Hepatocyte (in vitro differentiated cells): Measurements from ENCODE around the gene STXBP5L. TPM values are rescaled to one million over a fixed set of nuclear protein-coding genes. Genes with fewer than 3 reads are reported as not detected.

Experiments
- DNase-seq: peaks from one replicate; pipeline ENCODE4 v3.0.0-alpha.2; 2016; ENCODE audit warnings: low spot score
- H2AFZ ChIP-seq: fragments of 200-600 bp; sonication (generic); 2 replicates; pipeline ENCODE4 v1.6.0; 2016; ENCODE audit warnings: antibody characterized with exemption, mild to moderate bottlenecking
- H3K27ac ChIP-seq: fragments of 200-600 bp; sonication (generic); 2 replicates; pipeline ENCODE4 v1.5.1; 2016; ENCODE audit warnings: mild to moderate bottlenecking
- H3K27me3 ChIP-seq: fragments of 200-600 bp; sonication (generic); 2 replicates; pipeline ENCODE4 v1.6.1; 2016
- H3K36me3 ChIP-seq: fragments of 200-600 bp; sonication (generic); replicated peaks from 2 replicates; pipeline ENCODE4 v1.5.1; 2016; ENCODE audit warnings: low read depth; ENCODE audit not compliant: insufficient read depth
- H3K4me1 ChIP-seq: fragments of 200-600 bp; sonication (generic); 2 replicates; pipeline ENCODE4 v1.5.1; 2016; ENCODE audit warnings: mild to moderate bottlenecking, moderate library complexity; ENCODE audit not compliant: insufficient read depth
- H3K4me2 ChIP-seq: fragments of 200-600 bp; sonication (generic); 2 replicates; pipeline ENCODE4 v1.6.0; 2016
- H3K4me3 ChIP-seq: fragments of 200-600 bp; sonication (generic); 2 replicates; pipeline ENCODE4 v1.5.1; 2016; ENCODE audit warnings: mild to moderate bottlenecking
- H3K79me2 ChIP-seq: fragments of 200-600 bp; sonication (generic); 2 replicates; pipeline ENCODE4 v1.6.0; 2017; ENCODE audit warnings: mild to moderate bottlenecking
- H3K9me2 ChIP-seq: fragments of 200-600 bp; sonication (generic); replicated peaks from 2 replicates; pipeline ENCODE4 v1.6.0; 2017; ENCODE audit warnings: mild to moderate bottlenecking; ENCODE audit not compliant: insufficient read depth
- H3K9me3 ChIP-seq: fragments of 200-600 bp; sonication (generic); 2 replicates; pipeline ENCODE4 v1.5.1; 2016; ENCODE audit warnings: low read depth, mild to moderate bottlenecking
- H4K20me1 ChIP-seq: fragments of 200-600 bp; sonication (generic); 2 replicates; pipeline ENCODE4 v1.6.0; 2016; ENCODE audit warnings: mild to moderate bottlenecking; ENCODE audit not compliant: insufficient read depth, poor library complexity, severe bottlenecking
- CTCF ChIP-seq: fragments of 200-600 bp; sonication (generic); IDR thresholded peaks from 2 replicates; pipeline ENCODE4 v1.5.1; 2016; ENCODE audit warnings: antibody characterized with exemption, mild to moderate bottlenecking; ENCODE audit not compliant: poor library complexity
- EZH2 ChIP-seq: fragments of 200-600 bp; sonication (generic); IDR thresholded peaks from 2 replicates; pipeline ENCODE4 v1.6.1; 2016; ENCODE audit warnings: antibody characterized with exemption, mild to moderate bottlenecking, borderline replicate concordance
- EZH2phosphoT487 ChIP-seq: fragments of 200-600 bp; sonication (generic); IDR thresholded peaks from one replicate; pipeline ENCODE4 v1.6.1; 2018; ENCODE audit warnings: antibody characterized with exemption, mild to moderate bottlenecking, low read depth, moderate library complexity; ENCODE audit not compliant: unreplicated experiment, severe bottlenecking
- WGBS: methylation state at CpG from one replicate; pipeline ENCODE4 v1.1.6; 2016; ENCODE audit warnings: low lambda C conversion rate; ENCODE audit errors: missing lambda C conversion rate; 5-methylcytosine and 5-hydroxymethylcytosine counted together
- polyA plus RNA-seq: library from polyadenylated mRNA; unstranded; fragments of >200 nt; fragmentation: Nextera tagmentation; extraction: Ambion mirVana; gene quantifications from 2 replicates; pipeline ENCODE4 v1.2.1, GENCODE V29; 2016
- total RNA-seq: library from RNA; depleted of rRNA; stranded (reverse); fragments of >200 nt; gene quantifications from 2 replicates; pipeline ENCODE4 v1.2.3, GENCODE V29; 2014

The STXBP5L gene
- total and polyA plus RNA-seq, 2 experiments from 2014 or later, result 0.53 to 1.4 TPM

DNA sequence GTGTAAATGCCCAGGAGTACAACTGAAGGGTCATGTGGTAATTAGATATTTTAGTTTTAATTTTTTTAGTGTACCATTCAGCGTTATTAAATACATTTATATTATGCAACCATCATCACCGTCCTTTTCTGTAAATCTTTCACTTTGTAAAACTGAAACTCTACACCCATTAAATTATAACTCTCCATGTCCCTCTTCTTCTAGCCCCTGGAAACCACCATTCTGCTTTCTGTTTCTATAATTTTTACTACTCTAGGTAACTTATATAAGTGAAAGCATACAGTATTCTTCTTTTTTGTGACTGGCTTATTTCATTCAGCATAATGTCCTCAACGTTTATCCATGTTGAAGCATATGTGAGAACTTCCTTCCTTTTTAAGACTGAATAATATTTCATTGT lies 48.1 kb downstream of the STXBP5L start:
- H2AFZ ChIP-seq, result no peak overlapping the region
- H3K36me3 ChIP-seq, result no peaks in the 10 kb centered on the region
- H3K79me2 ChIP-seq, result no peaks in the 10 kb centered on the region
- H3K4me2 ChIP-seq, result no peak overlapping the region
- 68% methylated on average over 3 of the region's 3 CpGs for WGBS
- no peak for TF ChIP-seq CTCF
- TF ChIP-seq EZH2, result no peak
- TF ChIP-seq EZH2phosphoT487, result no peak
- DNase-seq, result no peak
- no peak overlapping the region for H3K4me3 ChIP-seq
- no peak overlapping the region for H3K27ac ChIP-seq
- H3K9me2 ChIP-seq, result no peaks in the 10 kb centered on the region
- no peaks in the 10 kb centered on the region for H3K27me3 ChIP-seq
- no peaks in the 10 kb centered on the region for H4K20me1 ChIP-seq
- peaks cover 3% of the 10 kb centered on the region for H3K9me3 ChIP-seq
- H3K4me1 ChIP-seq, result no peaks in the 10 kb centered on the region

DNA sequence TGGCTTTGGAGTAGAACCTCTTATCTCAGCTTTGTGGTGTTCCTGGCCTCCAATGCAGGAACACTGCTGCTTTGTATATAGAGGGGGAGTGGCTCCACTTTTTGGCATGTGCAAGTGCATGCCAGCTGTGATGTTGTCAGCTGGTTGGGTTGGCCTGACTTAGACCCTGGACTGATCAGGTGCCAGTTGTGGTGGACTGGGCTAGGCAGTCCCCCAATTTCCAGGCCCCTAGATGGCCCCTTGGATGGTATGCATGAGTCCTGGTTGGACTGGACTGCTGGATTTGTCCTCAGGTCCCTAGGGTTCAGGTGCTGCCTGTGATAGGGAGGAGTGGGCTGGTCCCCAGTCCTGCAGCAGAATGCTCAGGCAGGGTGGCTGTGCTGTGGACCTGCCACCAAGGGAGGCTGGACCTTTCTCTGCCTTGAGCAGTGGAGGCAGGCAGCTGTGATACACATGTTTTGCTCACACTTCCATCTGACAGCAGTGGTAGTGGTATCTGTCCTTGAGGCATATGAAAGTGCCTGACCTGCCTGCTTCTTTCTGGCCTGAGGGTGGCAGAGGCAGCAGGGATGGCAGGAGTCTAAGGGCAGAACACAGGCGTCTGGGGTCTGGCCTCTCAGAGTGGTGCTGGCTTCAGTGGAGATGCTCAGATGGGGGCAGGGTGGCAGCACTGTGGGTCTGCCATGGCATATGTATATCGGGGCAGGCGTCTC lies 74.8 kb downstream of the STXBP5L start:
- no peak for DNase-seq
- Histone ChIP-seq H2AFZ (no peak overlapping the region), H3K4me2 (no peak overlapping the region), H3K9me2 (no peaks in the 10 kb centered on the region), H3K27me3 (no peaks in the 10 kb centered on the region), H3K27ac (no peak overlapping the region), H3K79me2 (no peaks in the 10 kb centered on the region), H3K36me3 (no peaks in the 10 kb centered on the region), H4K20me1 (no peaks in the 10 kb centered on the region), H3K9me3 (no peaks in the 10 kb centered on the region), H3K4me1 (no peaks in the 10 kb centered on the region), H3K4me3 (no peak overlapping the region)
- 81% methylated on average over 3 of the region's 3 CpGs for WGBS
- no peak for TF ChIP-seq EZH2
- TF ChIP-seq EZH2phosphoT487, result no peak
- no peak for TF ChIP-seq CTCF

DNA sequence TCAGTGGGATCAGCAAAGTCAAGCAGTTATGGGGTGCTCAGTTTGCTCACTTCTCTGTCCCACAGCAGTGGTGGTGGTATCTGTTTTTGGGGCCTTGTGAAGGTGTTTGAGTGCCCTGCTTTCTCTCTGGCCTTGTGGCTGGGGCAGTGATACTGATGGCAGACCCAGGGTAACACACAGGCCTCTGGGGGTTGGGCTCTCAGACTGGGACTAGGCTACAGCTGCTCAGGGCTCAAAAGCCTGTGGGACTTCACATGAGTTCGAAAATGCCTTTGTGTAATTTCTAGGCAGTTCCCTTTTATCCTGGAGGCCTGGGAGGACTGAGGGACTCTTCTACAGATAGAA lies 75.3 kb downstream of the STXBP5L start:
- no peaks in the 10 kb centered on the region for H3K36me3 ChIP-seq
- no peaks in the 10 kb centered on the region for H4K20me1 ChIP-seq
- no peak overlapping the region for H2AFZ ChIP-seq
- no peak overlapping the region for H3K4me3 ChIP-seq
- no peaks in the 10 kb centered on the region for H3K9me2 ChIP-seq
- WGBS, result 55% methylated on average over 1 of the region's 1 CpG
- H3K4me2 ChIP-seq, result no peak overlapping the region
- no peaks in the 10 kb centered on the region for H3K9me3 ChIP-seq
- DNase-seq, result no peak
- H3K4me1 ChIP-seq, result no peaks in the 10 kb centered on the region
- no peaks in the 10 kb centered on the region for H3K79me2 ChIP-seq
- no peak for TF ChIP-seq EZH2phosphoT487
- no peak for TF ChIP-seq CTCF
- TF ChIP-seq EZH2, result no peak
- H3K27ac ChIP-seq, result no peak overlapping the region
- H3K27me3 ChIP-seq, result no peaks in the 10 kb centered on the region
